ENCODE measurements around the gene PARP8. TPM values are rescaled to one million over a fixed set of nuclear protein-coding genes. Genes with fewer than 3 reads are reported as not detected.

PARP8 gene
- total RNA-seq, 4 donors from 2014 or later = 4.8 to 13.7 (median 8.2) TPM

GRCh38 chr5:50697739-50698138 lies 31.3 kb downstream of the PARP8 start:
- intact Hi-C loops (cut with DNase I; ENCODE audit: low total_unique reads) = no loop called here
- TF ChIP-seq POLR2A (IDR thresholded peaks at IDR 0.05) (no peak), CTCF (IDR thresholded peaks at IDR 0.05) (no peak)

DNA sequence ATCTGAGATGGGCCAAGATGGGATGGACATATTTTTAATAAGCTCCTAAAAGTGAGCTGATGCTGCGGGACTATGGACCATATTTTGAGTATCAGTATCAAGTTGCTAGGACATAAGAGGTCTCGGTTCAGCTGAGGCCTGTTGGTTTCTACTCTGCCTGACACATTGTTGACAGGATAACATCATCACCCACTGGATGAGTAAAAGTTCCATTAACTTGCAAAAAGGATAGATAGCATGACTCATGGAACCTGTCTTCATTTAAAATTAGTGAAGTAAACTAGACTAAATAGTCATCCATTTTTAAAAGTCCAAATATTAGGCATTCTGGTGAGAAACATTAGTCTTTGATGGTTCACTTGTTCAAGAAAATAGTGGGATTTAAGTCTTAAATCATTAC lies 33.3 kb downstream of the PARP8 start:
- H3K4me3 ChIP-seq (ENCODE audit: low read depth, poor library complexity, severe bottlenecking) = no peak overlapping the region
- DNase-seq (ENCODE audit: low spot score in 2 of 2) = no peak
- intact Hi-C loops (cut with DNase I; ENCODE audit: low total_unique reads) = no loop called here
- TF ChIP-seq CTCF (IDR thresholded peaks at IDR 0.05) = no peak
- TF ChIP-seq POLR2A (IDR thresholded peaks at IDR 0.05) = no peak
- 92 to 93% methylated on average over 2 of the region's 2 CpGs for WGBS, 2 donors

More at GRCh38 chr5:50697739-50698138, 31.3 kb downstream of the PARP8 start:
- no peak overlapping the region for H3K4me3 ChIP-seq (ENCODE audit: low read depth, poor library complexity, severe bottlenecking)
- DNase-seq (ENCODE audit: low spot score in 2 of 2) = no peak
- 95 to 100% methylated on average over 1 of the region's 1 CpG for WGBS, 2 donors

DNA sequence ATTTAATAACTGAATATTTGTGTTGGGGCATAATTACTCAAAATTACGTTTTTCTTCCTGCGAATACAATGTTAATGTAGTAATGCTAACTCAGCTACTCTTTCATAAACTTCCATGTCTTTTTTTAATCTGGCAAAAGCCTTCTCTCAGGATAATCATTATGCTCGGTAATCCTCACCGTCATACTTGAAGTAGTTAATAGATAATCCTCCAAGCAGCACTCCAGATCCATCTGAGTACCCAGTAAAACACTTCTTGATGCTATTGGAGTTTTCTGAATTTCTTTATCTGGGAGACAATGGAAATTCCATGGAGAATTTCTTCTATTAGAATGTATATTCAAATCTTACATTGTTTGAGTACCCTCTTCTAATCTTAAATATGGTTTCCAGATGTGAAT lies 34.3 kb downstream of the PARP8 start:
- TF ChIP-seq CTCF (IDR thresholded peaks at IDR 0.05) = no peak
- TF ChIP-seq POLR2A (IDR thresholded peaks at IDR 0.05) = no peak
- intact Hi-C loops (cut with DNase I; ENCODE audit: low total_unique reads) = no loop called here
- no peak overlapping the region for H3K4me3 ChIP-seq (ENCODE audit: low read depth, poor library complexity, severe bottlenecking)
- no peak for DNase-seq (ENCODE audit: low spot score in 2 of 2)
- WGBS, 2 donors = 95 to 97% methylated on average over 4 of the region's 4 CpGs

DNA sequence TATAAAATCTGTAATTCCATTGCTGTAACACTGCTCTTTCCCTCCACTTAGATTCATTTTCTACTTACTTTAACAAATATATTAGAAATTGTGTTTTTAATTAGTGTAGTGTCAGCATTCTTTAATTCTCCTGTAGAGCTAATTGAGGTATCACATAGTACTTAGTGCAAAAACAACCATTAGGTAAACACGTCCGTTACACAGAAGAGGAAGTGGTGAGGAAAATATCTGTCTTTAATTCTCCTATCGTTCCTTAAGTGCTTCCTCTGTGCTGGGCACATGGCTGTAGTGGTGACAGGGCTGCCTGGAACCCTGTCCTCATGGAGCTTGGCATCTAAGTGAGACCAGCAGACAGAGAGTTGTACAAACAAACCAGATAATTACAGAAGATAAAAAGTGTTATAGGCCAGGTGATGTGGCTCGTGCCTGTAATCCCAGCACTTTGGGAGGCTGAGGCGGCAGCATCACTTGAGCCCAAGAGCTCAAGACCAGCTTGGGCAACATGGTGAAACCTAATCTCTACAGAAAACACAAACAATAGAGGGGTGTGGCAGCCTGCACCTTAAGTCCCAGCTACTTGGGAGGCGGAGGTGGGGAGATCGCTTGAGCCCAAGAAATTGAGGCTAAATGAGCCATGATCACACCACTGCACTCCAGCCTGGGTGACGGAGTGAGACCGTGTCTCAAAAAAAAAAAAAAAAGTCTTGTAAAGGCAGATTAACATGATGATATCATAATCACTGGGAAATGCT lies 36.4 kb downstream of the PARP8 start:
- H3K4me3 ChIP-seq (ENCODE audit: low read depth, poor library complexity, severe bottlenecking) = no peak overlapping the region
- TF ChIP-seq POLR2A (IDR thresholded peaks at IDR 0.05) (no peak), CTCF (IDR thresholded peaks at IDR 0.05) (no peak)
- DNase-seq (ENCODE audit: low spot score in 2 of 2) = no peak
- WGBS, 2 donors = 84 to 87% methylated on average over 9 of the region's 9 CpGs
- intact Hi-C loops (cut with DNase I; ENCODE audit: low total_unique reads) = no loop called here

- WGBS, 2 donors = 90 to 97% methylated on average over 1 of the region's 1 CpG
- TF ChIP-seq POLR2A (IDR thresholded peaks at IDR 0.05) (no peak), CTCF (IDR thresholded peaks at IDR 0.05) (no peak)
- no peak for DNase-seq (ENCODE audit: low spot score in 2 of 2)
- intact Hi-C loops (cut with DNase I; ENCODE audit: low total_unique reads) = no loop called here
- H3K4me3 ChIP-seq (ENCODE audit: low read depth, poor library complexity, severe bottlenecking) = no peak overlapping the region
These were observed 36.9 kb downstream of the PARP8 start for GRCh38 chr5:50703367-50703666.

GRCh38 chr5:50704730-50705129 lies 38.3 kb downstream of the PARP8 start:
- no peak for TF ChIP-seq CTCF (IDR thresholded peaks at IDR 0.05)
- TF ChIP-seq POLR2A (IDR thresholded peaks at IDR 0.05) = no peak
- 85% methylated on average over 3 of the region's 3 CpGs for WGBS, 2 donors
- no peak for DNase-seq (ENCODE audit: low spot score in 2 of 2)
- H3K4me3 ChIP-seq (ENCODE audit: low read depth, poor library complexity, severe bottlenecking) = no peak overlapping the region
- intact Hi-C loops (cut with DNase I; ENCODE audit: low total_unique reads) = no loop called here
